ENCODE measurements around the gene ENTREP1. TPM values are rescaled to one million over a fixed set of nuclear protein-coding genes. Genes with fewer than 3 reads are reported as not detected.

The ENTREP1 gene
- total and polyA plus RNA-seq, 2 experiments from 2014 or later, result 5.7 to 10.0 TPM

- TF ChIP-seq, protein P1, sequence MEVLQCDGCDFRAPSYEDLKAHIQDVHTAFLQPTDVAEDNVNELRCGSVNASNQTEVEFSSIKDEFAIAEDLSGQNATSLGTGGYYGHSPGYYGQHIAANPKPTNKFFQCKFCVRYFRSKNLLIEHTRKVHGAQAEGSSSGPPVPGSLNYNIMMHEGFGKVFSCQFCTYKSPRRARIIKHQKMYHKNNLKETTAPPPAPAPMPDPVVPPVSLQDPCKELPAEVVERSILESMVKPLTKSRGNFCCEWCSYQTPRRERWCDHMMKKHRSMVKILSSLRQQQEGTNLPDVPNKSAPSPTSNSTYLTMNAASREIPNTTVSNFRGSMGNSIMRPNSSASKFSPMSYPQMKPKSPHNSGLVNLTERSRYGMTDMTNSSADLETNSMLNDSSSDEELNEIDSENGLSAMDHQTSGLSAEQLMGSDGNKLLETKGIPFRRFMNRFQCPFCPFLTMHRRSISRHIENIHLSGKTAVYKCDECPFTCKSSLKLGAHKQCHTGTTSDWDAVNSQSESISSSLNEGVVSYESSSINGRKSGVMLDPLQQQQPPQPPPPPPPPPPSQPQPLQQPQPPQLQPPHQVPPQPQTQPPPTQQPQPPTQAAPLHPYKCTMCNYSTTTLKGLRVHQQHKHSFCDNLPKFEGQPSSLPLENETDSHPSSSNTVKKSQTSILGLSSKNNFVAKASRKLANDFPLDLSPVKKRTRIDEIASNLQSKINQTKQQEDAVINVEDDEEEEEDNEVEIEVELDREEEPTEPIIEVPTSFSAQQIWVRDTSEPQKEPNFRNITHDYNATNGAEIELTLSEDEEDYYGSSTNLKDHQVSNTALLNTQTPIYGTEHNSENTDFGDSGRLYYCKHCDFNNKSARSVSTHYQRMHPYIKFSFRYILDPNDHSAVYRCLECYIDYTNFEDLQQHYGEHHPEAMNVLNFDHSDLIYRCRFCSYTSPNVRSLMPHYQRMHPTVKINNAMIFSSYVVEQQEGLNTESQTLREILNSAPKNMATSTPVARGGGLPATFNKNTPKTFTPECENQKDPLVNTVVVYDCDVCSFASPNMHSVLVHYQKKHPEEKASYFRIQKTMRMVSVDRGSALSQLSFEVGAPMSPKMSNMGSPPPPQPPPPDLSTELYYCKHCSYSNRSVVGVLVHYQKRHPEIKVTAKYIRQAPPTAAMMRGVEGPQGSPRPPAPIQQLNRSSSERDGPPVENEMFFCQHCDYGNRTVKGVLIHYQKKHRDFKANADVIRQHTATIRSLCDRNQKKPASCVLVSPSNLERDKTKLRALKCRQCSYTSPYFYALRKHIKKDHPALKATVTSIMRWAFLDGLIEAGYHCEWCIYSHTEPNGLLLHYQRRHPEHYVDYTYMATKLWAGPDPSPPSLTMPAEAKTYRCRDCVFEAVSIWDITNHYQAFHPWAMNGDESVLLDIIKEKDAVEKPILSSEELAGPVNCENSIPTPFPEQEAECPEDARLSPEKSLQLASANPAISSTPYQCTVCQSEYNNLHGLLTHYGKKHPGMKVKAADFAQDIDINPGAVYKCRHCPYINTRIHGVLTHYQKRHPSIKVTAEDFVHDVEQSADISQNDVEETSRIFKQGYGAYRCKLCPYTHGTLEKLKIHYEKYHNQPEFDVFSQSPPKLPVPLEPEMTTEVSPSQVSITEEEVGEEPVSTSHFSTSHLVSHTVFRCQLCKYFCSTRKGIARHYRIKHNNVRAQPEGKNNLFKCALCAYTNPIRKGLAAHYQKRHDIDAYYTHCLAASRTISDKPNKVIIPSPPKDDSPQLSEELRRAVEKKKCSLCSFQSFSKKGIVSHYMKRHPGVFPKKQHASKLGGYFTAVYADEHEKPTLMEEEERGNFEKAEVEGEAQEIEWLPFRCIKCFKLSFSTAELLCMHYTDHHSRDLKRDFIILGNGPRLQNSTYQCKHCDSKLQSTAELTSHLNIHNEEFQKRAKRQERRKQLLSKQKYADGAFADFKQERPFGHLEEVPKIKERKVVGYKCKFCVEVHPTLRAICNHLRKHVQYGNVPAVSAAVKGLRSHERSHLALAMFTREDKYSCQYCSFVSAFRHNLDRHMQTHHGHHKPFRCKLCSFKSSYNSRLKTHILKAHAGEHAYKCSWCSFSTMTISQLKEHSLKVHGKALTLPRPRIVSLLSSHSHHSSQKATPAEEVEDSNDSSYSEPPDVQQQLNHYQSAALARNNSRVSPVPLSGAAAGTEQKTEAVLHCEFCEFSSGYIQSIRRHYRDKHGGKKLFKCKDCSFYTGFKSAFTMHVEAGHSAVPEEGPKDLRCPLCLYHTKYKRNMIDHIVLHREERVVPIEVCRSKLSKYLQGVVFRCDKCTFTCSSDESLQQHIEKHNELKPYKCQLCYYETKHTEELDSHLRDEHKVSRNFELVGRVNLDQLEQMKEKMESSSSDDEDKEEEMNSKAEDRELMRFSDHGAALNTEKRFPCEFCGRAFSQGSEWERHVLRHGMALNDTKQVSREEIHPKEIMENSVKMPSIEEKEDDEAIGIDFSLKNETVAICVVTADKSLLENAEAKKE (CRISPR knock-in tag; IDR thresholded peaks at IDR 0.05), result no peak
- TF ChIP-seq NANOG (IDR thresholded peaks at IDR 0.05; ENCODE audit: borderline replicate concordance) (no peak), JUNB (IDR thresholded peaks at IDR 0.05; ENCODE audit: unreplicated experiment) (no peak)
These were observed 14.6 kb downstream of the ENTREP1 start (continued) for GRCh38 chr9:69339620-69340019.

DNA sequence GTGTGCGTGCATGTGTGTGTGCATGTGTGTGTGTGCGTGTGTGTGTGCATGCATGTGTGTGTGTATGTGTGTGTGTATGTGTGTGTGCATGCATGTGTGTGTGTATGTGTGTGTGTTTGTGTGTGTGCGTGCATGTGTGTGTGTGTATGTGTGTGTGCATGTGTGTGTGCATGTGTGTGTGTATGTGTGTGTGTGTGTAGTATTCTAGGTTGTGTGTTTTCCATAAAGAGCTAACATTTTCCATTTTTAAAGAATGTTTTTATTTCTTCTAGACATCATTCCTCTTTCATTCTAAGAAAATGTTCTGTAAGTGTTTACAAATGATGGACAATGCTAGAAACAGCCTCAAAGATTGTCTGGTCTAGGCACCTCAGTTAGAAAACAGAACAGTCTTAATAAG, 15.6 kb downstream of the ENTREP1 start:
- TF ChIP-seq ZNF114 (CRISPR knock-in tag; IDR thresholded peaks at IDR 0.05) (no peak), NANOG (IDR thresholded peaks at IDR 0.05; ENCODE audit: borderline replicate concordance) (no peak), CTCF (conservative IDR thresholded peaks at IDR 0.05; ENCODE audit: low read depth in 2 of 2) (no peak), POLR2AphosphoS5 (IDR thresholded peaks at IDR 0.05; ENCODE audit: low read depth) (no peak)
- Histone ChIP-seq H3K4me2 (no peak overlapping the region), H4K20me1 (replicated peaks; ENCODE audit: insufficient read depth) (no peaks in the 10 kb centered on the region), H3K4me1 (ENCODE audit: insufficient read depth) (peaks cover 23% of the 10 kb centered on the region), H3K27ac (ENCODE audit: low read depth) (no peak overlapping the region), H3K9me2 (ENCODE audit: insufficient read depth) (no peaks in the 10 kb centered on the region), H2AFZ (no peak overlapping the region), H3K36me3 (ENCODE audit: insufficient read depth) (no peaks in the 10 kb centered on the region), H3F3A (replicated peaks; ENCODE audit: low read depth) (no peaks in the 10 kb centered on the region), H3K4me3 (no peak overlapping the region), H3K79me2 (replicated peaks; ENCODE audit: insufficient read depth) (no peaks in the 10 kb centered on the region; the same call in 1 of the 2 replicates), H3K27me3 (ENCODE audit: insufficient read depth) (no peaks in the 10 kb centered on the region)
- no peak overlapping the region for H3K27ac Mint-ChIP-seq
- H3K9me3 Mint-ChIP-seq, result no peaks in the 10 kb centered on the region
- DNase-seq (ENCODE audit: low spot score) (no peak), ATAC-seq (no peak)
- no peaks in the 10 kb centered on the region for H3K36me3 Mint-ChIP-seq (ENCODE audit: low read depth)
- H3K4me3 Mint-ChIP-seq, result no peak overlapping the region
- H3K27me3 Mint-ChIP-seq (ENCODE audit: insufficient read depth, low read depth, poor library complexity), result peaks cover 2% of the 10 kb centered on the region
- peaks cover 22% of the 10 kb centered on the region for H3K4me1 Mint-ChIP-seq

Measured in GM23338 (cell line).